B cell (primary cell): ENCODE measurements around the gene TMEM176A.

Source experiments
- CTCF ChIP-seq: fragments of 200-600 bp; IDR thresholded peaks from one replicate; pipeline ENCODE4 v1.8.0; 2022; ENCODE audit warnings: antibody characterized with exemption, mild to moderate bottlenecking
- EZH2 ChIP-seq: IDR thresholded peaks from 2 replicates; pipeline ENCODE4 v1.6.1; 2012; ENCODE audit warnings: borderline replicate concordance, low read depth, mild to moderate bottlenecking, moderate library complexity, low read length; ENCODE audit not compliant: insufficient read depth, poor library complexity, severe bottlenecking

DNA sequence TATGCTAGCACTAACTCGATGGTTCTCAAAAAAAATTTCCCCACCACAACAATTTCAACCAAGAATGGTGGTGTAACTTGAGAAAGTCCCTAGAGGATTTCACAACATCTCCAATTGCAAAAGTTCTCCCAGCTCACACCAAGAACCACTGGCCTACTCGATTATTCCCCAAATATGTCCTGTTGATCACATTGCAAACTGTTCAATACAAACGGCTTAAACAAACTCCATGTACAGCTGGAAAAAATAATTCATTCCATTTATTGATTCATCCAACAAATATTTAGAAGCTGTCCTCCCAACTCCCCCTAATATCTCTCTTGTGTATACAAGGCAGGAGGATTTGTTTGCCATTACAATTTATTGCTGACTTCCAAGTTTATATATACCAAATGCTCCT is 19.5 kb upstream of the TMEM176A start:
- TF ChIP-seq CTCF (no peak), EZH2 (no peak)
